Liver (tissue), 9 donors: ENCODE results near the gene ARFGAP3. TPM values are rescaled to one million over a fixed set of nuclear protein-coding genes. Genes with fewer than 3 reads are reported as not detected.
"Not testable (repeated sequence)": the region's sequence is repeated elsewhere in the genome, so short reads cannot be mapped to it uniquely, and the experiment has no call there.

Experiments
- DNase-seq: peaks from one replicate; pipeline ENCODE4 v3.0.0-alpha.2; 2017; ENCODE audit warnings: low spot score
- H3K27ac ChIP-seq, 2 donors: one replicate each; pipeline ENCODE4 v1.7.0; 2013; ENCODE audit warnings: inconsistent platforms in 2 of 2, low read length in 2 of 2, control low read depth in 1 of 2, low read depth in 1 of 2, mild to moderate bottlenecking in 1 of 2
- H3K27me3 ChIP-seq, 4 donors: one replicate each; pipeline versions ENCODE4 v1.6.1 to v1.7.0; 2013; ENCODE audit warnings: low read length in 3 of 4, inconsistent platforms in 1 of 4, mild to moderate bottlenecking in 1 of 4, moderate library complexity in 1 of 4; ENCODE audit not compliant: control insufficient read depth in 4 of 4, insufficient read depth in 4 of 4
- H3K36me3 ChIP-seq, 4 donors: one replicate each; pipeline versions ENCODE4 v1.6.1 to v1.7.0; 2013; ENCODE audit warnings: low read length in 3 of 4, mild to moderate bottlenecking in 3 of 4, low read depth in 1 of 4, moderate library complexity in 1 of 4; ENCODE audit not compliant: control insufficient read depth in 4 of 4, insufficient read depth in 3 of 4
- H3K4me1 ChIP-seq, 4 donors: one replicate each; pipeline versions ENCODE4 v1.6.1 to v1.7.0; 2013; ENCODE audit warnings: low read length in 3 of 4, mild to moderate bottlenecking in 3 of 4, moderate library complexity in 1 of 4; ENCODE audit not compliant: control insufficient read depth in 4 of 4, insufficient read depth in 4 of 4
- H3K4me3 ChIP-seq, 3 donors: one replicate each; pipeline versions ENCODE4 v1.6.1 to v1.7.0; 2013; ENCODE audit warnings: low read length in 3 of 3, control low read depth in 1 of 3, low read depth in 1 of 3, mild to moderate bottlenecking in 1 of 3
- H3K9ac ChIP-seq, 2 donors: one replicate each; pipeline ENCODE4 v1.7.0; 2013; ENCODE audit warnings: low read length in 2 of 2, mild to moderate bottlenecking in 2 of 2, moderate library complexity in 2 of 2, control low read depth in 1 of 2, low read depth in 1 of 2
- H3K9me3 ChIP-seq, 4 donors: one replicate each; pipeline versions ENCODE4 v1.6.1 to v1.7.0; 2013; ENCODE audit warnings: low read length in 3 of 4; ENCODE audit not compliant: control insufficient read depth in 4 of 4
- ATF3 ChIP-seq: IDR thresholded peaks from 2 replicates; pipeline ENCODE4 v1.6.1; 2016; ENCODE audit warnings: antibody characterized with exemption
- CTCF ChIP-seq: fragments of 150-350 bp; IDR thresholded peaks from 2 replicates; pipeline ENCODE4 v1.5.1; 2017; ENCODE audit warnings: improper control_type of control experiment, low read depth, low read length; ENCODE audit not compliant: missing input control
- EGR1 ChIP-seq, 2 donors: IDR thresholded peaks; 2 replicates each; pipeline ENCODE4 v1.6.1; 2016 to 2018; ENCODE audit warnings: antibody characterized with exemption in 2 of 2, low read depth in 2 of 2
- FOXA1 ChIP-seq: IDR thresholded peaks from 2 replicates; pipeline ENCODE4 v1.6.1; 2016; ENCODE audit warnings: antibody characterized with exemption
- FOXA2 ChIP-seq: IDR thresholded peaks from 2 replicates; pipeline ENCODE4 v1.6.1; 2016; ENCODE audit warnings: antibody characterized with exemption
- GABPA ChIP-seq, 2 donors: IDR thresholded peaks in 1 of 2; conservative IDR thresholded peaks in 1 of 2; 2 replicates each; pipeline ENCODE4 v1.6.1; 2016; ENCODE audit warnings: antibody characterized with exemption in 2 of 2, mild to moderate bottlenecking in 1 of 2, moderate library complexity in 1 of 2
- HNF4A ChIP-seq, 2 donors: conservative IDR thresholded peaks; 2 replicates each; pipeline ENCODE4 v1.6.1; 2016; ENCODE audit warnings: antibody characterized with exemption in 2 of 2, mild to moderate bottlenecking in 2 of 2
- HNF4G ChIP-seq: IDR thresholded peaks from 2 replicates; pipeline ENCODE4 v1.6.1; 2016; ENCODE audit warnings: antibody characterized with exemption
- JUND ChIP-seq, 2 donors: IDR thresholded peaks; 2 replicates each; pipeline ENCODE4 v1.6.1; 2016; ENCODE audit warnings: antibody characterized with exemption in 2 of 2
- MAX ChIP-seq: IDR thresholded peaks from 2 replicates; pipeline ENCODE4 v1.6.1; 2016; ENCODE audit warnings: antibody characterized with exemption
- NR2F2 ChIP-seq: IDR thresholded peaks from 2 replicates; pipeline ENCODE4 v1.6.1; 2016; ENCODE audit warnings: antibody characterized with exemption
- RAD21 ChIP-seq, 2 donors: IDR thresholded peaks; 2 replicates each; pipeline ENCODE4 v1.6.1; 2016; ENCODE audit warnings: antibody characterized with exemption in 2 of 2, mild to moderate bottlenecking in 2 of 2
- REST ChIP-seq: IDR thresholded peaks from 2 replicates; pipeline ENCODE4 v1.6.1; 2016; ENCODE audit warnings: antibody characterized with exemption, mild to moderate bottlenecking
- RXRA ChIP-seq, 2 donors: IDR thresholded peaks; 2 replicates each; pipeline ENCODE4 v1.6.1; 2017 to 2018; ENCODE audit warnings: antibody characterized with exemption in 2 of 2, mild to moderate bottlenecking in 1 of 2
- SP1 ChIP-seq: IDR thresholded peaks from 2 replicates; pipeline ENCODE4 v1.6.1; 2018; ENCODE audit warnings: antibody characterized with exemption, mild to moderate bottlenecking
- TAF1 ChIP-seq: conservative IDR thresholded peaks from 2 replicates; pipeline ENCODE4 v1.6.1; 2016; ENCODE audit warnings: antibody characterized with exemption, mild to moderate bottlenecking
- YY1 ChIP-seq: IDR thresholded peaks from 2 replicates; pipeline ENCODE4 v1.6.1; 2016; ENCODE audit warnings: antibody characterized with exemption, mild to moderate bottlenecking
- ZBTB33 ChIP-seq: IDR thresholded peaks from 2 replicates; pipeline ENCODE4 v1.6.1; 2016; ENCODE audit warnings: antibody characterized with exemption
- WGBS: extraction: QIAGEN DNeasy Blood & Tissue Kit; methylation state at CpG from one replicate; pipeline ENCODE4 v1.1.7; 2013; 5-methylcytosine and 5-hydroxymethylcytosine counted together
- polyA plus RNA-seq, 2 donors: library from polyadenylated mRNA; stranded (reverse) in 1 of 2; unstranded in 1 of 2; fragments of 200-250 nt in 1 of 2; fragments of >200 nt in 1 of 2; fragmentation: Nextera tagmentation in 1 of 2; extraction: Ambion mirVana in 1 of 2; gene quantifications; one replicate each; pipeline versions ENCODE4 v1.2.1 to v1.2.3, GENCODE V29; 2013 to 2015
- total RNA-seq, 2 donors: library from RNA; depleted of rRNA; stranded (reverse); fragments of >200 nt; gene quantifications; one replicate each; pipeline ENCODE4 v1.2.3, GENCODE V29; 2014
- donor health status: healthy.
- donor health status: healthy.
- donor health status: healthy.
- donor health status: healthy.
- donor health status: healthy.

Gene ARFGAP3
- total and polyA plus RNA-seq, 4 donors: 18.2 to 55.1 (median 27.5) TPM

- Histone ChIP-seq H3K27ac (no peak overlapping the region), H3K9me3 (no peaks in the 10 kb centered on the region), H3K4me3 (no peak overlapping the region), H3K4me1 (no peaks in the 10 kb centered on the region), H3K36me3 (no peaks in the 10 kb centered on the region), H3K9ac (no peak overlapping the region), H3K27me3 (no peaks in the 10 kb centered on the region)
- no peak for TF ChIP-seq YY1
- TF ChIP-seq MAX: no peak
- no peak for TF ChIP-seq NR2F2
- no peak for TF ChIP-seq HNF4G
- TF ChIP-seq RAD21 (IDR thresholded peaks at IDR 0.05): no peak
- no peak for TF ChIP-seq TAF1
- no peak for TF ChIP-seq CTCF
- no peak for TF ChIP-seq SP1
- no peak for TF ChIP-seq RXRA (IDR thresholded peaks at IDR 0.05)
- no peak for TF ChIP-seq EGR1 (IDR thresholded peaks at IDR 0.05; ENCODE audit: low read depth in 2 of 2)
- no peak for TF ChIP-seq REST
- TF ChIP-seq FOXA1: no peak
- TF ChIP-seq HNF4A (conservative IDR thresholded peaks at IDR 0.05): no peak
- TF ChIP-seq ZBTB33: no peak
- TF ChIP-seq FOXA2: no peak
- TF ChIP-seq GABPA (IDR thresholded peaks at IDR 0.05 in 1 of 2, conservative IDR thresholded peaks at IDR 0.05 in 1 of 2): no peak
- no peak for TF ChIP-seq JUND (IDR thresholded peaks at IDR 0.05)
- no peak for TF ChIP-seq ATF3
- 92% methylated on average over 23 of the region's 23 CpGs for WGBS
- DNase-seq: no peak
Observed at GRCh38 chr22:42758931-42759629, 98.0 kb downstream of the ARFGAP3 start.

GRCh38 chr22:42755553-42755952 lies 101.5 kb downstream of the ARFGAP3 start:
- not testable (repeated sequence) for DNase-seq, H3K4me3 ChIP-seq, H3K27me3 ChIP-seq, H3K9ac ChIP-seq, H3K9me3 ChIP-seq, H3K4me1 ChIP-seq, H3K27ac ChIP-seq, H3K36me3 ChIP-seq
- WGBS: 87% methylated on average over 5 of the region's 5 CpGs

GRCh38 chr22:42755121-42755520 lies 102.0 kb downstream of the ARFGAP3 start:
- not testable (repeated sequence) for H3K9ac ChIP-seq, H3K36me3 ChIP-seq, DNase-seq, H3K27ac ChIP-seq, H3K4me3 ChIP-seq, H3K4me1 ChIP-seq, H3K27me3 ChIP-seq, H3K9me3 ChIP-seq
- 92% methylated on average over 15 of the region's 16 CpGs for WGBS
